Smooth muscle cell (in vitro differentiated cells): ENCODE measurements around the gene PSMB7. TPM values are rescaled to one million over a fixed set of nuclear protein-coding genes. Genes with fewer than 3 reads are reported as not detected.

ENCODE experiments used
- DNase-seq: peaks from one replicate; lab custom pipeline; 2025; ENCODE audit not compliant: unreplicated experiment; lab: John Stamatoyannopoulos, UW
- H2AFZ ChIP-seq: fragments of 200-600 bp; sonication (generic); 2 replicates; pipeline ENCODE4 v1.6.0; 2016; ENCODE audit warnings: antibody characterized with exemption, low read depth, mild to moderate bottlenecking
- H3F3A ChIP-seq: fragments of 200-600 bp; sonication (generic); 2 replicates; pipeline ENCODE4 v1.6.0; 2017; ENCODE audit warnings: antibody characterized with exemption, low read depth
- H3K27ac ChIP-seq: fragments of 200-600 bp; sonication (generic); 2 replicates; pipeline ENCODE4 v1.5.1; 2016; ENCODE audit warnings: low read depth, mild to moderate bottlenecking
- H3K27me3 ChIP-seq: fragments of 200-600 bp; sonication (generic); 2 replicates; pipeline ENCODE4 v1.6.1; 2016; ENCODE audit warnings: low read depth, mild to moderate bottlenecking
- H3K36me3 ChIP-seq: fragments of 200-600 bp; sonication (generic); 2 replicates; pipeline ENCODE4 v1.5.1; 2016; ENCODE audit warnings: low read depth
- H3K4me1 ChIP-seq: fragments of 200-600 bp; sonication (generic); 2 replicates; pipeline ENCODE4 v1.5.1; 2016; ENCODE audit warnings: low read depth
- H3K4me2 ChIP-seq: fragments of 200-600 bp; sonication (generic); 2 replicates; pipeline ENCODE4 v1.6.0; 2016; ENCODE audit warnings: mild to moderate bottlenecking
- H3K4me3 ChIP-seq: fragments of 200-600 bp; sonication (generic); 2 replicates; pipeline ENCODE4 v1.5.1; 2016; ENCODE audit warnings: mild to moderate bottlenecking
- H3K79me2 ChIP-seq: fragments of 200-600 bp; sonication (generic); 2 replicates; pipeline ENCODE4 v1.6.0; 2016; ENCODE audit warnings: low read depth, mild to moderate bottlenecking
- H3K9ac ChIP-seq: fragments of 200-600 bp; sonication (generic); 2 replicates; pipeline ENCODE4 v1.6.0; 2016; ENCODE audit warnings: low read depth
- H3K9me3 ChIP-seq: fragments of 200-600 bp; sonication (generic); replicated peaks from 2 replicates; pipeline ENCODE4 v1.5.1; 2016; ENCODE audit warnings: low read depth
- H4K20me1 ChIP-seq: fragments of 200-600 bp; sonication (generic); 2 replicates; pipeline ENCODE4 v1.6.0; 2016; ENCODE audit warnings: low read depth
- CTCF ChIP-seq: fragments of 200-600 bp; sonication (generic); IDR thresholded peaks from 2 replicates; pipeline ENCODE4 v1.5.1; 2017; ENCODE audit warnings: borderline replicate concordance, mild to moderate bottlenecking, antibody characterized with exemption; ENCODE audit not compliant: insufficient read depth, poor library complexity, severe bottlenecking
- WGBS: methylation state at CpG from one replicate; pipeline ENCODE4 v1.1.7; 2016; ENCODE audit warnings: low lambda C conversion rate; 5-methylcytosine and 5-hydroxymethylcytosine counted together
- polyA plus RNA-seq: library from polyadenylated mRNA; unstranded; fragments of >200 nt; fragmentation: Nextera tagmentation; extraction: Ambion mirVana; gene quantifications from 2 replicates; pipeline ENCODE4 v1.2.1, GENCODE V29; 2016
- total RNA-seq: library from RNA; depleted of rRNA; stranded (reverse); fragments of >200 nt; gene quantifications from 2 replicates; pipeline ENCODE4 v1.2.3, GENCODE V29; 2014

Gene PSMB7
- total and polyA plus RNA-seq, 2 experiments from 2014 or later = 246 to 302 TPM

GRCh38 chr9:124343533-124344290, 71.5 kb downstream of the PSMB7 start:
- Histone ChIP-seq H3K9me3 (no peaks in the 10 kb centered on the region), H3K9ac (no peak overlapping the region), H3K27me3 (no peaks in the 10 kb centered on the region), H3K36me3 (no peaks in the 10 kb centered on the region), H3K27ac (no peak overlapping the region), H4K20me1 (peaks cover 75% of the 10 kb centered on the region), H3K79me2 (no peaks in the 10 kb centered on the region), H3F3A (no peaks in the 10 kb centered on the region), H2AFZ (no peak overlapping the region), H3K4me1 (peaks cover 14% of the 10 kb centered on the region), H3K4me3 (no peak overlapping the region), H3K4me2 (peak overlapping the region; percentile 40)
- no peak for TF ChIP-seq CTCF
- WGBS = 92% methylated on average over 23 of the region's 23 CpGs
- DNase-seq = no peak

GRCh38 chr9:124342776-124343485, 72.3 kb downstream of the PSMB7 start:
- Histone ChIP-seq H3K36me3 (peaks cover 2% of the 10 kb centered on the region), H3K79me2 (no peaks in the 10 kb centered on the region), H3K4me3 (no peak overlapping the region), H3K4me1 (peaks cover 14% of the 10 kb centered on the region), H2AFZ (no peak overlapping the region), H3K27me3 (no peaks in the 10 kb centered on the region), H3K27ac (peak overlapping the region; percentile 63), H3K4me2 (peak overlapping the region; percentile 49), H4K20me1 (peaks cover 80% of the 10 kb centered on the region), H3F3A (no peaks in the 10 kb centered on the region), H3K9me3 (no peaks in the 10 kb centered on the region), H3K9ac (no peak overlapping the region)
- 42% methylated on average over 21 of the region's 26 CpGs for WGBS
- no peak for TF ChIP-seq CTCF
- DNase-seq = peak; percentile 38

GRCh38 chr9:124342402-124342775, 72.9 kb downstream of the PSMB7 start:
- Histone ChIP-seq H3K79me2 (no peaks in the 10 kb centered on the region), H2AFZ (no peak overlapping the region), H3K27me3 (no peaks in the 10 kb centered on the region), H3K4me1 (peaks cover 14% of the 10 kb centered on the region), H3K27ac (peak overlapping the region; percentile 63), H3K9me3 (no peaks in the 10 kb centered on the region), H3F3A (no peaks in the 10 kb centered on the region), H3K4me3 (no peak overlapping the region), H3K4me2 (peak overlapping the region; percentile 49), H3K36me3 (peaks cover 7% of the 10 kb centered on the region), H3K9ac (no peak overlapping the region), H4K20me1 (peaks cover 78% of the 10 kb centered on the region)
- 92% methylated on average over 11 of the region's 11 CpGs for WGBS
- no peak for TF ChIP-seq CTCF
- DNase-seq = no peak
